Fibroblast of lung (primary cell): ENCODE measurements around the gene LIMS1. TPM values are rescaled to one million over a fixed set of nuclear protein-coding genes. Genes with fewer than 3 reads are reported as not detected.

Experiments
- DNase-seq, 2 donors: peaks; one replicate each; pipeline versions ENCODE4 v3.0.0 to v3.0.0-alpha.2; 2010; ENCODE audit warnings: low read depth in 2 of 2
- H2AFZ ChIP-seq: 2 replicates; pipeline ENCODE4 v1.5.1; 2012; ENCODE audit warnings: low read length, control low read depth, inconsistent platforms
- H3K27ac ChIP-seq: 2 replicates; pipeline ENCODE4 v1.5.1; 2011; ENCODE audit warnings: low read length, control low read depth; ENCODE audit not compliant: insufficient read depth
- H3K27me3 ChIP-seq: 2 replicates; pipeline ENCODE4 v1.5.1; 2011; ENCODE audit warnings: mild to moderate bottlenecking, low read length; ENCODE audit not compliant: control insufficient read depth, insufficient read depth
- H3K36me3 ChIP-seq: 2 replicates; pipeline ENCODE4 v1.5.1; 2011; ENCODE audit warnings: low read length; ENCODE audit not compliant: control insufficient read depth, insufficient read depth
- H3K4me1 ChIP-seq: 2 replicates; pipeline ENCODE4 v1.5.1; 2011; ENCODE audit warnings: low read length; ENCODE audit not compliant: control insufficient read depth, insufficient read depth; ENCODE audit errors: extremely low read depth
- H3K4me2 ChIP-seq: 2 replicates; pipeline ENCODE4 v1.5.1; 2011; ENCODE audit warnings: low read length, control low read depth; ENCODE audit not compliant: insufficient read depth; ENCODE audit errors: extremely low read depth
- H3K4me3 ChIP-seq, 4 experiments: fragments of 200-600 bp in 1 of 4; sonication (generic) in 1 of 4; replicated peaks in 1 of 4; 2 replicates each; pipeline ENCODE4 v1.5.1; 2011 to 2016; ENCODE audit warnings: low read length in 4 of 4, low read depth in 3 of 4, mild to moderate bottlenecking in 3 of 4, control low read depth in 2 of 4, inconsistent platforms in 1 of 4, mixed read lengths in 1 of 4; ENCODE audit not compliant: insufficient read depth in 1 of 4; ENCODE audit errors: control extremely low read depth in 1 of 4
- H3K79me2 ChIP-seq: 2 replicates; pipeline ENCODE4 v1.5.1; 2012; ENCODE audit warnings: mild to moderate bottlenecking, low read length, inconsistent platforms; ENCODE audit not compliant: control insufficient read depth, insufficient read depth
- H3K9ac ChIP-seq: 2 replicates; pipeline ENCODE4 v1.5.1; 2011; ENCODE audit warnings: mild to moderate bottlenecking, low read length, control low read depth; ENCODE audit not compliant: insufficient read depth
- H3K9me3 ChIP-seq: 2 replicates; pipeline ENCODE4 v1.5.1; 2012; ENCODE audit warnings: low read depth, low read length; ENCODE audit not compliant: control insufficient read depth, insufficient read depth
- H4K20me1 ChIP-seq: 2 replicates; pipeline ENCODE4 v1.5.1; 2011; ENCODE audit warnings: low read length; ENCODE audit not compliant: control insufficient read depth, insufficient read depth; ENCODE audit errors: extremely low read depth
- EZH2 ChIP-seq: IDR thresholded peaks from 2 replicates; pipeline ENCODE4 v1.5.1; 2012; ENCODE audit warnings: low read length, control low read depth, mild to moderate bottlenecking; ENCODE audit errors: missing control alignments
- polyA plus RNA-seq, 2 donors: library from polyadenylated mRNA; depleted of rRNA in 1 of 2; stranded (reverse) in 1 of 2; unstranded in 1 of 2; fragments of >200 nt; gene quantifications; 2 replicates each; pipeline ENCODE4 v1.2.1, GENCODE V29; 2011 to 2012; ENCODE audit warnings: missing spikeins in 1 of 2
- total RNA-seq: library from RNA; depleted of rRNA; stranded (reverse); fragments of >200 nt; gene quantifications from 2 replicates; pipeline ENCODE4 v1.2.1, GENCODE V29; 2014
- TF ChIP-seq, protein P1 (sequence below), 2 donors: IDR thresholded peaks in 1 of 2; conservative IDR thresholded peaks in 1 of 2; 1 replicate in 1 of 2; 2 replicates in 1 of 2; pipeline ENCODE4 v1.5.1; 2011 to 2012; ENCODE audit warnings: low read length in 2 of 2, control low read depth in 1 of 2, inconsistent platforms in 1 of 2, low read depth in 1 of 2, mild to moderate bottlenecking in 1 of 2

Gene LIMS1
- total and polyA plus RNA-seq, 2 donors (not counting 1 experiment from before 2014, with no cell fraction given) = 52.7 to 108 TPM

DNA sequence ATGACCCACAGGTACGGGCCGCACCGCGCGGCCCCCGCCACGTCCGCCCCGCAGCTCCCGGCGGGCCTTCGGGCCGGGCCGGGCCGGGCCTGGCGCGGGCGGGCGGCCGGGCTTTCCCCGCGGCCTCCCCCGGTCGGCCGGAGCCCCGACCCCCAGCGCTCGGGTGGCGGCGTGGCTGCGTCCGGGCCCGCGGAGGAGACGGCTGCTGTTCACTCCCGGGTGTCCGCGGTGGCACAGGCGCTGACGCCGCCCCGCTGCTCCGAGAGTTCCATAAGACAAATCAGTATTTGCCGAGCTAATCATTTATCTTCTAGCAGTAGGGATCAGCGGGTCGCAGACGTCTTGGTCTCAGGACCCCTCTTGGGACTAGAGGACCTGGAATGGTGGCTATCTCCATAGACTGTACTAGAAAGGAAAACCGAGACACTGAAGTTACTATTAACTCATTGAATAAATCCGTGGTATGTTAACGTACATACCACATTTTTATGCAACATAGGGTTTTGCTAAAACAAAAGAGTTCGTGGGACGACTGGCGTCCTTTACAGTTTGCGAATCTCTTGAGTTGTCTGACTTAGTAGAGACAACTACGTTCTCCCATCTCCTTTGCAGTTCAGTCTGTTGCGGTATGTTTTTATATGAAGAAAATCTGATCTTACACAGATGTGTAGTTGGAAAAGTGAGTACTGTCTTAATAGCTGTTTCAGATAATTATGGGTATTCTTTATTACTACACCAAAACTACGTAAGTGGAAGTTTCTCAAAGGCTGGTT, 500 bp downstream of the LIMS1 start:
- H3K9me3 ChIP-seq = no peaks in the 10 kb centered on the region
- H3K36me3 ChIP-seq = no peaks in the 10 kb centered on the region
- peak overlapping the region; percentile 88 for H3K9ac ChIP-seq
- H3K4me2 ChIP-seq = peak overlapping the region; percentile 44
- peak overlapping the region; percentile 39 for H2AFZ ChIP-seq
- no peaks in the 10 kb centered on the region for H3K27me3 ChIP-seq
- H3K79me2 ChIP-seq = peaks cover 50% of the 10 kb centered on the region
- no peaks in the 10 kb centered on the region for H4K20me1 ChIP-seq
- peak in 1 of 2 donors; percentile 42 for DNase-seq
- H3K27ac ChIP-seq = peak overlapping the region; percentile 88
- no peak for TF ChIP-seq EZH2
- TF ChIP-seq, protein P1, sequence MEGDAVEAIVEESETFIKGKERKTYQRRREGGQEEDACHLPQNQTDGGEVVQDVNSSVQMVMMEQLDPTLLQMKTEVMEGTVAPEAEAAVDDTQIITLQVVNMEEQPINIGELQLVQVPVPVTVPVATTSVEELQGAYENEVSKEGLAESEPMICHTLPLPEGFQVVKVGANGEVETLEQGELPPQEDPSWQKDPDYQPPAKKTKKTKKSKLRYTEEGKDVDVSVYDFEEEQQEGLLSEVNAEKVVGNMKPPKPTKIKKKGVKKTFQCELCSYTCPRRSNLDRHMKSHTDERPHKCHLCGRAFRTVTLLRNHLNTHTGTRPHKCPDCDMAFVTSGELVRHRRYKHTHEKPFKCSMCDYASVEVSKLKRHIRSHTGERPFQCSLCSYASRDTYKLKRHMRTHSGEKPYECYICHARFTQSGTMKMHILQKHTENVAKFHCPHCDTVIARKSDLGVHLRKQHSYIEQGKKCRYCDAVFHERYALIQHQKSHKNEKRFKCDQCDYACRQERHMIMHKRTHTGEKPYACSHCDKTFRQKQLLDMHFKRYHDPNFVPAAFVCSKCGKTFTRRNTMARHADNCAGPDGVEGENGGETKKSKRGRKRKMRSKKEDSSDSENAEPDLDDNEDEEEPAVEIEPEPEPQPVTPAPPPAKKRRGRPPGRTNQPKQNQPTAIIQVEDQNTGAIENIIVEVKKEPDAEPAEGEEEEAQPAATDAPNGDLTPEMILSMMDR (conservative IDR thresholded peaks at IDR 0.05 in 1 of 2, IDR thresholded peaks at IDR 0.05 in 1 of 2; ENCODE audit: low read depth in 1 of 2, low read length in 2 of 2) = no peak
- H3K4me3 ChIP-seq = peak overlapping the region; percentile 57 to 91 (median 78)
- peaks cover 14% of the 10 kb centered on the region for H3K4me1 ChIP-seq

GRCh38 chr2:108535357-108535631, 1.0 kb downstream of the LIMS1 start:
- H3K4me3 ChIP-seq = peak overlapping the region; percentile 57 to 91 (median 78)

DNA sequence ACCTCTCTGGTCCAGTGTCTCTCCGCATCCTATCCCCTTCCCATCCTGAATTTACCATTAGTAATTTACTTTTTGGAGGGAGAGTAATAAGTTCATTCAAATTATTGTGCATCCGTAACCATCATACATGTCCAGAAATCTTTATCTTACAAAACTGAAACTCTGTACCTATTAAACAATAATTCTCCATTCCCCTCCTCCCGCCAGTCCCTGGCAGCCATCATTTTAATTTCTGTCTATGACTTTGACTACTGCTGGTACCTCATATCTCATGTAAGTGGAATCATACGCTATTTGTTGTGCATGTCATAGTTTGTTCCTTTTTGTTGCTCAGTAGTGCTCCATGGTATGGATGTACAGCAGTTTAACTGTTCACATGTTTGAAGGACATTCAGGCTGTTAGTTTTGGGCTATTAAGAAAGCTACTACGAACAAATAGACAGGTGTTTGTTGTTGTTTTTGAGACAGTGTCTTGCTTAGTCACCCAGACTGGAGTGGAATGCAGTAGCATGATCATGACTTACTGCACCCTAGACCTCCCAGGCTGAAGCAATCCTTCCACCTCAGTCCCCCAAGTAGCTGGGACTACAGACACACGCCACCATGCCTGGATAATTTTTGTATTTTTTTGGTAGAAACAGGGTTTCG, 2.0 kb downstream of the LIMS1 start:
- TF ChIP-seq, protein P1 (conservative IDR thresholded peaks at IDR 0.05 in 1 of 2, IDR thresholded peaks at IDR 0.05 in 1 of 2; ENCODE audit: low read depth in 1 of 2, low read length in 2 of 2) = no peak
- no peak for TF ChIP-seq EZH2
- H2AFZ ChIP-seq = no peak overlapping the region
- H3K27me3 ChIP-seq = no peaks in the 10 kb centered on the region
- DNase-seq = peak; percentile 26 to 74
- no peak overlapping the region for H3K9ac ChIP-seq
- no peaks in the 10 kb centered on the region for H3K9me3 ChIP-seq
- peak overlapping the region; percentile 5 to 80 (median 56) for H3K4me3 ChIP-seq
- no peak overlapping the region for H3K27ac ChIP-seq
- H4K20me1 ChIP-seq = no peaks in the 10 kb centered on the region
- peak overlapping the region; percentile 44 for H3K4me2 ChIP-seq
- peaks cover 14% of the 10 kb centered on the region for H3K4me1 ChIP-seq
- peaks cover 61% of the 10 kb centered on the region for H3K79me2 ChIP-seq
- H3K36me3 ChIP-seq = no peaks in the 10 kb centered on the region

More at GRCh38 chr2:108535357-108535631, 1.0 kb downstream of the LIMS1 start:
- Histone ChIP-seq H3K36me3 (no peaks in the 10 kb centered on the region), H4K20me1 (no peaks in the 10 kb centered on the region), H3K9ac (peak overlapping the region; percentile 88), H2AFZ (no peak overlapping the region), H3K79me2 (peaks cover 52% of the 10 kb centered on the region), H3K9me3 (no peaks in the 10 kb centered on the region), H3K4me1 (peaks cover 14% of the 10 kb centered on the region), H3K4me2 (peak overlapping the region; percentile 44), H3K27ac (peak overlapping the region; percentile 88), H3K27me3 (no peaks in the 10 kb centered on the region)
- TF ChIP-seq, protein P1 (conservative IDR thresholded peaks at IDR 0.05 in 1 of 2, IDR thresholded peaks at IDR 0.05 in 1 of 2; ENCODE audit: low read depth in 1 of 2, low read length in 2 of 2) = no peak
- TF ChIP-seq EZH2 = no peak
- DNase-seq = peak; percentile 36 to 80
